Progenitor cell of endocrine pancreas (in vitro differentiated cells): ENCODE data around the gene SDF2. TPM values are rescaled to one million over a fixed set of nuclear protein-coding genes. Genes with fewer than 3 reads are reported as not detected.

ENCODE experiments used
- DNase-seq: peaks from one replicate; pipeline ENCODE4 v3.0.0; 2021; ENCODE audit warnings: low spot score; ENCODE audit not compliant: unreplicated experiment
- H3K27ac Mint-ChIP-seq: 2 replicates; pipeline ENCODE4 v1.8.0; 2021; ENCODE audit warnings: mild to moderate bottlenecking, moderate library complexity, mixed read lengths
- H3K27me3 Mint-ChIP-seq: 2 replicates; pipeline ENCODE4 v1.8.0; 2021; ENCODE audit warnings: mixed read lengths
- H3K36me3 Mint-ChIP-seq: 2 replicates; pipeline ENCODE4 v1.8.0; 2022; ENCODE audit warnings: mixed read lengths; ENCODE audit not compliant: insufficient read depth
- H3K4me1 Mint-ChIP-seq: 2 replicates; pipeline ENCODE4 v1.8.0; 2021; ENCODE audit warnings: low read depth, mixed read lengths
- H3K4me3 Mint-ChIP-seq: 2 replicates; pipeline ENCODE4 v1.8.0; 2021; ENCODE audit warnings: low read depth, mild to moderate bottlenecking, moderate library complexity, mixed read lengths
- H3K9me3 Mint-ChIP-seq: 2 replicates; pipeline ENCODE4 v1.8.0; 2021; ENCODE audit warnings: low read depth, mixed read lengths
- total RNA-seq: library from RNA; stranded (reverse); gene quantifications from 2 replicates; pipeline ENCODE4 v1.2.1, GENCODE V29; 2021
- TF ChIP-seq, protein P1 (sequence below): fragments of 200-600 bp; sonication (generic); IDR thresholded peaks from one replicate; pipeline ENCODE4 v1.5.0; 2021; ENCODE audit warnings: antibody characterized with exemption, mild to moderate bottlenecking; ENCODE audit not compliant: unreplicated experiment

Gene SDF2
- total RNA-seq, 1 donor from 2014 or later, result 53.3 TPM

DNA sequence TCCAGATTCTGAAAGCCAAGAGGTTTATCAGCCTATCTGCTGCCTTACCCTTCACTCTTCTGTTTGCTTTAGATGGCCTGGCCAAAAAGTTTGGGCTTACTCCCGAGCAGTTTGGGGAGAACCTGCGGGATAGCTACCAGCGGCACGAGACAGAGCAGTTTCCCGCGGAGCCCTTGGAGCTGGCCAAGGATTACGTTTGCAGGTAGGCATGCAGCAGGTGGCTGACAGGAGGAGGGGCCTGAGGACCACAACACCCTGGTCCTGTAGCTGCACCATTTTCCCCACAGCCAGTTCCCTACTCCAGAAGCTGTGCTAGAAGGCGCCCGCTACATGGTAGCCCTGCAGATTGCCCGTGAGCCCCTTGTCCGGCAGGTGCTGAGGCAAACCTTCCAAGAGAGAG lies 20.9 kb upstream of the SDF2 start:
- H3K4me3 Mint-ChIP-seq, result no peak overlapping the region
- peaks cover 40% of the 10 kb centered on the region for H3K36me3 Mint-ChIP-seq
- TF ChIP-seq, protein P1, sequence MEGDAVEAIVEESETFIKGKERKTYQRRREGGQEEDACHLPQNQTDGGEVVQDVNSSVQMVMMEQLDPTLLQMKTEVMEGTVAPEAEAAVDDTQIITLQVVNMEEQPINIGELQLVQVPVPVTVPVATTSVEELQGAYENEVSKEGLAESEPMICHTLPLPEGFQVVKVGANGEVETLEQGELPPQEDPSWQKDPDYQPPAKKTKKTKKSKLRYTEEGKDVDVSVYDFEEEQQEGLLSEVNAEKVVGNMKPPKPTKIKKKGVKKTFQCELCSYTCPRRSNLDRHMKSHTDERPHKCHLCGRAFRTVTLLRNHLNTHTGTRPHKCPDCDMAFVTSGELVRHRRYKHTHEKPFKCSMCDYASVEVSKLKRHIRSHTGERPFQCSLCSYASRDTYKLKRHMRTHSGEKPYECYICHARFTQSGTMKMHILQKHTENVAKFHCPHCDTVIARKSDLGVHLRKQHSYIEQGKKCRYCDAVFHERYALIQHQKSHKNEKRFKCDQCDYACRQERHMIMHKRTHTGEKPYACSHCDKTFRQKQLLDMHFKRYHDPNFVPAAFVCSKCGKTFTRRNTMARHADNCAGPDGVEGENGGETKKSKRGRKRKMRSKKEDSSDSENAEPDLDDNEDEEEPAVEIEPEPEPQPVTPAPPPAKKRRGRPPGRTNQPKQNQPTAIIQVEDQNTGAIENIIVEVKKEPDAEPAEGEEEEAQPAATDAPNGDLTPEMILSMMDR, result no peak
- H3K9me3 Mint-ChIP-seq, result no peaks in the 10 kb centered on the region
- H3K27ac Mint-ChIP-seq, result peak overlapping the region; percentile 49
- no peaks in the 10 kb centered on the region for H3K4me1 Mint-ChIP-seq
- no peaks in the 10 kb centered on the region for H3K27me3 Mint-ChIP-seq
- DNase-seq, result no peak

DNA sequence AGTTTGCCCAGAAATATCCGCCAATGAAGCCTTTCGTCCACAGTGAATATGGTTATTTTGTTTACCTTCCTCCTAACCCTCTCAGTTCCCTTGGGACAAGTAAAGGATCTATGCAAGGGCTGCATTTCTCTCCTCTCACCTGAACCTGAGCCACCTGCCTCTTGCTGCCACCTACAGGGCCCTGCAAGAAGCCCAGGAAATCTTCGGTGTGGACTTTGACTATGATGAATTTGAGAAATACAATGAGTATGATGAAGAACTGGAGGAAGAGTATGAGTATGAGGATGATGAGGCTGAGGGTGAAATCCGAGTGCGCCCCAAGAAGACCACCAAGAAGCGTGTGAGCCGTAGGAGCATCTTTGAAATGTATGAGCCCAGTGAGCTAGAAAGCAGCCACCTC lies 14.3 kb upstream of the SDF2 start:
- peaks cover 34% of the 10 kb centered on the region for H3K36me3 Mint-ChIP-seq
- H3K4me3 Mint-ChIP-seq, result no peak overlapping the region
- H3K27me3 Mint-ChIP-seq, result no peaks in the 10 kb centered on the region
- no peak overlapping the region for H3K27ac Mint-ChIP-seq
- TF ChIP-seq, protein P1, result peak; percentile 47
- no peak for DNase-seq
- no peaks in the 10 kb centered on the region for H3K4me1 Mint-ChIP-seq
- no peaks in the 10 kb centered on the region for H3K9me3 Mint-ChIP-seq

DNA sequence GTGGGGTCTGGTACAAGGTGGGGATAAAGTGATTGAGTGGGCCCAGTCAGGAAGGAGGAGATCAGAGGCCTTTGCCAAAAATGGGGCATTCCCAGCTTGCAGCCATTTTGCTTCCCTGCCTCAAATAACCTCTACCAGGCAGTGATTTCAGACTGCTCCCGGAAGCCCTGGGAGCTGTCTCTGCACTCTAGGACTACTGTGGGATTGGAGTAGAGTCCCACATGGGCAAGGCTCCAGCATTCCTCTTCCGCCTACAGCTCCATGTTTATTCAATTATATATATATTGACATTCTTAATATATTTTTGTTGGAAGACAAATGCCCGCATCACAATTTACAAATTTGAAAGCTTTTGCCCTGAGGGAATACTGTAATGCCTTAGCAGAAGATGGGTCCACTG lies 13.8 kb upstream of the SDF2 start:
- Mint-ChIP-seq H3K27me3 (no peaks in the 10 kb centered on the region), H3K4me3 (no peak overlapping the region), H3K27ac (peak overlapping the region; percentile 67), H3K9me3 (no peaks in the 10 kb centered on the region), H3K36me3 (peaks cover 36% of the 10 kb centered on the region), H3K4me1 (no peaks in the 10 kb centered on the region)
- TF ChIP-seq, protein P1, result no peak
- no peak for DNase-seq

DNA sequence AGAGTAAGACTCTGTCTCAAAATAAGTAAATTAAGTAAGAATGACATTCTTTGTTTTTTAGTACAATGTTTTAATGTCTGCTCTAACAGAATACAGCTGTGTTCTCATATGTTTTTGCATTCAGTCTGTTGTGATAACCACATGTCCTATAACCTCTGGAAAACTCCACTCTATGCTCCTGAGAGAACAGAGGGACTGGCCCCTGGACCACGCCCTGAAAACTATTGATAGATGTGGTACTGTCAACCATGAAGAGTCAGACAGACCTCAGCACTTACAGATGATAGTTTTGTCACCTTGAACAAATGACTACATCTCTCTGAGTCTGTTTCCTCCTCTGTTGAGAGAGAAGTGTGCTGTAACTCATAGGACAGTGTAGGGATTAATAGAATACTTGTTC lies 8.2 kb upstream of the SDF2 start:
- Mint-ChIP-seq H3K36me3 (peaks cover 25% of the 10 kb centered on the region), H3K27me3 (no peaks in the 10 kb centered on the region), H3K9me3 (no peaks in the 10 kb centered on the region), H3K27ac (no peak overlapping the region), H3K4me3 (no peak overlapping the region), H3K4me1 (no peaks in the 10 kb centered on the region)
- TF ChIP-seq, protein P1, result no peak
- DNase-seq, result no peak

DNA sequence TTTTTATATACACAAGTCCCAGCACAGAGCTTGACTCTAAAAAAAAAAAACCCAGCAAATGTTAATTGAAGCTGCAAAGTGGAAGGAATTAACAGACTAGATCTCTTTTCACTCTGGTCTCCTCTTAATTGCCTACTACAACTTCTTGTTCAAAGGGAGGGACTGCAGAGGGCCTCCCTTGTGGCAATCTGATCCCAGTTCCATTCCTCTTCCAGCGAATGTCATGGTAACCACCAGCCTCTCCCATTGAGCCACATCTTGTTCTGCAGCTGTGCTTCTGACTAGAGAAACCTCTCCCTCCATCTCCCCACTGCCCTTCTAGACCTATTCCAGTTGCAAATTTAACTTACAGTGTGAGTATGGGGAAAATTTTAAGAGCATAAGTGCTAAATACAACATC lies 6.2 kb upstream of the SDF2 start:
- Mint-ChIP-seq H3K4me1 (peaks cover 13% of the 10 kb centered on the region), H3K27me3 (no peaks in the 10 kb centered on the region), H3K4me3 (no peak overlapping the region), H3K36me3 (peaks cover 17% of the 10 kb centered on the region), H3K9me3 (no peaks in the 10 kb centered on the region), H3K27ac (no peak overlapping the region)
- TF ChIP-seq, protein P1, result no peak
- no peak for DNase-seq
